Left lung (tissue), 10 donors: Measurements from ENCODE around the gene NCEH1. TPM values are rescaled to one million over a fixed set of nuclear protein-coding genes. Genes with fewer than 3 reads are reported as not detected.

ENCODE experiments used
- ATAC-seq: fragments of 200-7000 bp; cut with Tn5 transposase; one replicate; pipeline ENCODE4 v1.9.1; 2020; ENCODE audit warnings: moderate library complexity
- DNase-seq, 4 donors: peaks; one replicate each; pipeline ENCODE4 v3.0.0-alpha.2; 2013 to 2020
- H3K27ac ChIP-seq, 2 donors: fragments of 200-600 bp; sonication (generic) in 1 of 2; one replicate each; pipeline versions ENCODE4 v1.5.0 to v1.8.0; 2020 to 2021
- H3K27me3 ChIP-seq, 2 donors: fragments of 200-600 bp; sonication (generic) in 1 of 2; one replicate each; pipeline versions ENCODE4 v1.5.0 to v1.8.0; 2020 to 2021
- H3K36me3 ChIP-seq, 2 donors: fragments of 200-600 bp; sonication (generic) in 1 of 2; one replicate each; pipeline versions ENCODE4 v1.5.0 to v1.8.0; 2020 to 2021
- H3K4me1 ChIP-seq, 2 donors: fragments of 200-600 bp; one replicate each; pipeline ENCODE4 v1.8.0; 2021
- H3K4me3 ChIP-seq, 2 donors: fragments of 200-600 bp; sonication (generic) in 1 of 2; one replicate each; pipeline versions ENCODE4 v1.5.0 to v1.8.0; 2020 to 2021; ENCODE audit warnings: mild to moderate bottlenecking in 1 of 2
- H3K9me3 ChIP-seq, 2 donors: fragments of 200-600 bp; sonication (generic) in 1 of 2; one replicate each; pipeline versions ENCODE4 v1.5.0 to v1.8.0; 2020 to 2021
- CTCF ChIP-seq, 2 donors: fragments of 200-600 bp; sonication (generic) in 1 of 2; IDR thresholded peaks; one replicate each; pipeline versions ENCODE4 v1.5.0 to v1.8.0; 2021; ENCODE audit warnings: antibody characterized with exemption in 2 of 2
- intact Hi-C, 2 donors: fragments of 100-400 bp; cut with DNase I; formaldehyde crosslinking; loops; one replicate each; pipeline versions ENCODE4 v1.11.2 to v1.14.2; 2022
- polyA plus RNA-seq, 6 donors: library from polyadenylated mRNA; unstranded; fragments of 120-200 nt; gene quantifications; one replicate each; pipeline ENCODE4 v1.2.1, GENCODE V29; 2013; ENCODE audit not compliant: insufficient read length in 6 of 6
- total RNA-seq, 2 donors: library from RNA; stranded (reverse); fragmentation: NEBNext Ultra II Directional; extraction: Animal tissue kit (Norgen Biotek cat#: 25700); gene quantifications; one replicate each; pipeline ENCODE4 v1.2.1, GENCODE V29; 2021
- donor health status: DM: no; HTN: yes; CAD: no.
- donor health status: DM: no; HTN: no; CAD: no.

NCEH1 gene
- total and polyA plus RNA-seq, 8 donors: 2.8 to 66.6 (median 3.3) TPM

- intact Hi-C loops: no loop called here
- Histone ChIP-seq H3K36me3 (no peaks in the 10 kb centered on the region), H3K27ac (no peak overlapping the region), H3K9me3 (no peaks in the 10 kb centered on the region), H3K27me3 (no peaks in the 10 kb centered on the region), H3K4me1 (peaks cover 0 to 17% of the 10 kb centered on the region in 2 donors), H3K4me3 (no peak overlapping the region)
- DNase-seq (no peak), ATAC-seq (no peak)
- no peak for TF ChIP-seq CTCF (IDR thresholded peaks at IDR 0.05)
These were observed 104.8 kb downstream of the NCEH1 start for GRCh38 chr3:172606021-172606420.

GRCh38 chr3:172604895-172605646 is 105.8 kb downstream of the NCEH1 start:
- Histone ChIP-seq H3K27ac (no peak overlapping the region), H3K27me3 (no peaks in the 10 kb centered on the region), H3K36me3 (no peaks in the 10 kb centered on the region), H3K4me1 (peaks cover 0 to 17% of the 10 kb centered on the region in 2 donors), H3K9me3 (no peaks in the 10 kb centered on the region), H3K4me3 (no peak overlapping the region)
- no peak for TF ChIP-seq CTCF (IDR thresholded peaks at IDR 0.05)
- intact Hi-C loops: no loop called here
- DNase-seq: no peak
- no peak for ATAC-seq

DNA sequence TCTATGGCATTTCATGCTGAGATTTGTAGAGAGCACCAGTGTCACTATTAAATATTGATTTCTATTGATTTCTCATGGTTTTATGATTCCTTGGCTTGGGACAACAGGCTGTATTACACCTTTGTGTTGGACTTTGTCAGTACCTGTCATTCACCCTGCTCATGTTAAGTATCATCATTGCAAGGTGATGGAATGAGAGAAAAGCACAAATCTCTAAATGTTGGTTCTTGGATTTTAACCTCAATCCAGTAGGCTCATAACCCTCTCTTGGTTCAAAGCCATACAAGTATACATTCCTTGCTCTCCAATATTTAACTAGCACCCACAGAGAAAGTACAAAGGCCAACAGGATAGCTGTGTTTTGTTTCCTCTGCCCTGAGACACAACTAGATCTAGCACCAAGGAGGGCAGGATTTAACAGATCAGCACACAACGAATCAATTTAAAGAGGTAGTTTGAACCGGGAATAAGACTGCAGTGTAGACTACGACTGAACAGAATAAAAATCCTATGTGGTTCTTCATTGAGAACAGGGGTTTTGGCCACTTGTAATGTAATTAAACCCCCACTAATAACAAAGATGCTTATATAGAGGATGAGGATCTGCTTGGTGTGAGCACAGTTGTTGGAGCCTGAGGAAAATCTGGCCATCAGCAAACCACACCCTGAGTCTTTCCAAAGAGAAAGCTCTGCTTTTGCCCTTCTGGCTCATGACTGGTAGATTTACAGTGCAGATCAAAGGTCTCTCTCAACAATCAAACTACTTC is 109.6 kb downstream of the NCEH1 start:
- Histone ChIP-seq H3K4me1 (no peaks in the 10 kb centered on the region), H3K4me3 (no peak overlapping the region), H3K27ac (no peak overlapping the region), H3K36me3 (no peaks in the 10 kb centered on the region), H3K27me3 (no peaks in the 10 kb centered on the region), H3K9me3 (no peaks in the 10 kb centered on the region)
- DNase-seq: no peak
- intact Hi-C loops: no loop called here
- no peak for ATAC-seq
- no peak for TF ChIP-seq CTCF (IDR thresholded peaks at IDR 0.05)

DNA sequence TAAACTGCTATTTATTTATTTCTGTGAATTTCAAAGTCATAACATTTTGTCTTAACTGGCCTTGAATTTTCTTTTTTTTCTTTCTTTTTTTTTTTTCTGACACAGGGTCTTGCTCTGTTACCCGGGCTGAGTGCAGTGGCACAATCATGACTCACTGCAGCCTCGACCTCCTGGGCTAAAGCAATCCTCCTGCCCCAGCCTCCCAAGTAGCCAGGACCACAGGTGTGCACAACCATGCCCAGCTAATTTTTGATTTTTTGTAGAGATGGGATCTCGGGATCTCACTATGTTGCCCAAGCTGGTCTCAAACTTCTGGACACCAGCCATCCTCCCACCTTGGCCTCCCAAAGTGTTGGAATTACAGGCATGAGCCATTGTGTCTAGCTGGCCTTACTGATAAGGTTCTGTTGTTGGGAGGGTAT is 110.2 kb downstream of the NCEH1 start:
- intact Hi-C loops: no loop called here
- no peaks in the 10 kb centered on the region for H3K36me3 ChIP-seq
- no peak for TF ChIP-seq CTCF (IDR thresholded peaks at IDR 0.05)
- no peak overlapping the region for H3K27ac ChIP-seq
- DNase-seq (no peak), ATAC-seq (no peak)
- no peaks in the 10 kb centered on the region for H3K9me3 ChIP-seq
- H3K4me3 ChIP-seq: no peak overlapping the region
- H3K4me1 ChIP-seq: peaks cover under 1 to 5% of the 10 kb centered on the region in 2 donors
- H3K27me3 ChIP-seq: no peaks in the 10 kb centered on the region

- H3K4me3 ChIP-seq: no peak overlapping the region
- ATAC-seq (no peak), DNase-seq (no peak)
- no peak overlapping the region for H3K27ac ChIP-seq
- H3K9me3 ChIP-seq: no peaks in the 10 kb centered on the region
- intact Hi-C loops: loop anchor here (10.0 kb wide), 3 partner anchors 74 to 114 kb away; partner anchors contain the start of gene TNFSF10 (in 1 of the 2)
- H3K4me1 ChIP-seq: peaks cover 10 to 22% of the 10 kb centered on the region in 2 donors
- no peaks in the 10 kb centered on the region for H3K36me3 ChIP-seq
- H3K27me3 ChIP-seq: no peaks in the 10 kb centered on the region
- no peak for TF ChIP-seq CTCF (IDR thresholded peaks at IDR 0.05)
These were observed 112.0 kb downstream of the NCEH1 start for GRCh38 chr3:172598904-172599303.
